GM12878 (cell line): ENCODE data around the gene ITIH6. TPM values are rescaled to one million over a fixed set of nuclear protein-coding genes. Genes with fewer than 3 reads are reported as not detected.

ENCODE experiments used
- ATAC-seq: fragments of 200-7000 bp; cut with Tn5 transposase; 3 replicates; pipeline ENCODE4 v1.9.1; 2020; ENCODE audit warnings: mild to moderate bottlenecking, moderate library complexity
- BruUV-seq: library from RNA; stranded (reverse); fragments of 400-500 nt; replicated peaks from 2 replicates; lab custom pipeline; 2021; lab: Mats Ljungman, UMichigan
- CTCF ChIA-PET: fragments of 300-600 bp; sonication (Branson Sonifier 250); formaldehyde crosslinking; extraction: SDS; loops from one replicate; lab custom pipeline; 2021; ENCODE audit warnings: inconsistent platforms; lab: Yijun Ruan, JAX
- POLR2A ChIA-PET: fragments of 350-600 bp; formaldehyde crosslinking; extraction: SDS; loops from one replicate; lab custom pipeline; 2021; ENCODE audit warnings: inconsistent platforms; lab: Charles Lee
- RAD21 ChIA-PET: fragments of 300-600 bp; sonication (Branson Sonifier 250); formaldehyde crosslinking; loops from one replicate; lab custom pipeline; 2023; ENCODE audit warnings: antibody characterized with exemption; ENCODE audit not compliant: unreplicated experiment; lab: Charles Lee
- SMC1A ChIA-PET: fragments of 300-600 bp; sonication (Branson Sonifier 250); formaldehyde crosslinking; loops from one replicate; lab custom pipeline; 2023; ENCODE audit not compliant: unreplicated experiment, uncharacterized antibody; lab: Charles Lee
- DNase-seq: peaks from one replicate; pipeline ENCODE4 v3.0.0-alpha.2; 2011; ENCODE audit warnings: low read depth, low spot score
- FAIRE-seq: peaks from 3 replicates; lab custom pipeline; 2011; peaks lifted over from hg19 to GRCh38; lab: Jason Lieb, UNC
- H2AFZ ChIP-seq: 2 replicates; pipeline ENCODE4 v1.6.0; 2011; ENCODE audit warnings: low read depth, low read length, control low read depth; ENCODE audit not compliant: control insufficient read depth
- H3K27ac ChIP-seq: 2 replicates; pipeline ENCODE4 v1.5.1; 2011; ENCODE audit warnings: control low read depth; ENCODE audit not compliant: control insufficient read depth, insufficient read depth
- H3K27me3 ChIP-seq, 2 experiments: replicated peaks in 1 of 2; 2 replicates each; pipeline versions ENCODE4 v1.6.0 to v1.6.1; 2011; ENCODE audit warnings: low read length in 1 of 2; ENCODE audit not compliant: control insufficient read depth in 2 of 2, insufficient read depth in 2 of 2
- H3K36me3 ChIP-seq, 2 experiments: 2 replicates each; pipeline ENCODE4 v1.5.1; 2011; ENCODE audit warnings: low read length in 1 of 2; ENCODE audit not compliant: control insufficient read depth in 2 of 2, insufficient read depth in 2 of 2
- H3K4me1 ChIP-seq: 2 replicates; pipeline ENCODE4 v1.6.1; 2011; ENCODE audit warnings: mild to moderate bottlenecking, low read length, moderate library complexity, mixed read lengths; ENCODE audit not compliant: control insufficient read depth, insufficient read depth
- H3K4me2 ChIP-seq: 2 replicates; pipeline ENCODE4 v1.6.0; 2011; ENCODE audit warnings: control low read depth; ENCODE audit not compliant: control insufficient read depth, insufficient read depth
- H3K4me3 ChIP-seq: fragments of 200-600 bp; sonication (generic); 2 replicates; pipeline ENCODE4 v1.5.1; 2016
- H3K79me2 ChIP-seq: 2 replicates; pipeline ENCODE4 v1.6.0; 2011; ENCODE audit warnings: low read length; ENCODE audit not compliant: control insufficient read depth, insufficient read depth
- H3K9ac ChIP-seq: 2 replicates; pipeline ENCODE4 v1.8.0; 2011; ENCODE audit warnings: low read length, control low read depth, mixed read lengths; ENCODE audit not compliant: control insufficient read depth, insufficient read depth
- H3K9me3 ChIP-seq: replicated peaks from 3 replicates; pipeline ENCODE4 v1.5.1; 2011; ENCODE audit warnings: mild to moderate bottlenecking, low read length; ENCODE audit not compliant: control insufficient read depth, insufficient read depth
- H4K20me1 ChIP-seq: 2 replicates; pipeline ENCODE4 v1.6.0; 2011; ENCODE audit not compliant: control insufficient read depth, insufficient read depth
- BMI1 ChIP-seq: fragments of 450-650 bp; IDR thresholded peaks from 2 replicates; pipeline ENCODE4 v1.6.1; 2016; ENCODE audit warnings: mild to moderate bottlenecking, moderate library complexity, borderline replicate concordance
- DPF2 ChIP-seq: fragments of 450-650 bp; IDR thresholded peaks from 2 replicates; pipeline ENCODE4 v1.6.1; 2017; ENCODE audit warnings: mild to moderate bottlenecking
- FOS ChIP-seq: IDR thresholded peaks from 3 replicates; pipeline ENCODE4 v1.6.1; 2011; ENCODE audit warnings: borderline replicate concordance; ENCODE audit not compliant: insufficient read length; ENCODE audit errors: extremely low read depth
- NFYA ChIP-seq: IDR thresholded peaks from 2 replicates; pipeline ENCODE4 v1.6.1; 2011; ENCODE audit warnings: low read depth, mild to moderate bottlenecking, low read length, improper control_type of control experiment, borderline replicate concordance
- TAF1 ChIP-seq: IDR thresholded peaks from 2 replicates; pipeline ENCODE4 v1.6.1; 2011; ENCODE audit warnings: mild to moderate bottlenecking, low read depth, low read length, borderline replicate concordance
- ZBED1 ChIP-seq: IDR thresholded peaks from 2 replicates; pipeline ENCODE4 v1.6.1; 2016; ENCODE audit warnings: borderline replicate concordance
- WGBS: methylation state at CpG from one replicate; pipeline ENCODE4 v1.1.6; 2016; ENCODE audit warnings: low lambda C conversion rate; ENCODE audit not compliant: insufficient replicate concordance, insufficient coverage; ENCODE audit errors: missing lambda C conversion rate; 5-methylcytosine and 5-hydroxymethylcytosine counted together
- in situ Hi-C: fragments of 300-500 bp; cut with MboI; formaldehyde crosslinking; loops from 9 replicates; pipeline ENCODE4 v1.14.3; 2018; ENCODE audit warnings: mixed read lengths
- intact Hi-C: fragments of 100-400 bp; cut with micrococcal nuclease; formaldehyde crosslinking; loops from one replicate; pipeline ENCODE4 v1.14.2; 2022; ENCODE audit not compliant: unreplicated experiment
- polyA plus RNA-seq, 11 experiments: library from polyadenylated mRNA; depleted of rRNA in 4 of 11; unstranded in 6 of 11; stranded (reverse) in 5 of 11; fragments of >200 nt; fragmentation: Nextera tagmentation in 4 of 11; fragmentation: Illumina TruSeq in 1 of 11; extraction: Ambion mirVana in 4 of 11; extraction: Trizol in 1 of 11; gene quantifications; 1 replicate in 1 of 11; 2 replicates in 10 of 11; pipeline versions ENCODE4 v1.2.1 to v1.2.3, GENCODE V29; 2011 to 2016; ENCODE audit warnings: inconsistent platforms in 2 of 11, missing spikeins in 2 of 11, low read depth in 1 of 11
- total RNA-seq, 4 experiments: library from RNA; depleted of rRNA in 3 of 4; stranded (reverse); fragments of >200 nt in 3 of 4; fragmentation: Illumina TruSeq in 1 of 4; extraction: Trizol in 1 of 4; gene quantifications; 2 replicates each; pipeline versions ENCODE4 v1.2.1 to v1.2.3, GENCODE V29; 2013 to 2021
- TF ChIP-seq, protein P1 (sequence below): fragments of 150-350 bp; IDR thresholded peaks from 2 replicates; pipeline ENCODE4 v1.6.1; 2014; ENCODE audit warnings: mild to moderate bottlenecking, low read depth, low read length
- TF ChIP-seq, protein P2 (sequence below): IDR thresholded peaks from 2 replicates; pipeline ENCODE4 v1.6.1; 2011; ENCODE audit warnings: low read depth, mild to moderate bottlenecking, low read length, moderate library complexity, borderline replicate concordance; ENCODE audit errors: extremely low read depth

The ITIH6 gene
- total and polyA plus RNA-seq, 10 of the 15 experiments (the other 5 are each of a cell fraction or from before 2014, with no cell fraction given): not detected

DNA sequence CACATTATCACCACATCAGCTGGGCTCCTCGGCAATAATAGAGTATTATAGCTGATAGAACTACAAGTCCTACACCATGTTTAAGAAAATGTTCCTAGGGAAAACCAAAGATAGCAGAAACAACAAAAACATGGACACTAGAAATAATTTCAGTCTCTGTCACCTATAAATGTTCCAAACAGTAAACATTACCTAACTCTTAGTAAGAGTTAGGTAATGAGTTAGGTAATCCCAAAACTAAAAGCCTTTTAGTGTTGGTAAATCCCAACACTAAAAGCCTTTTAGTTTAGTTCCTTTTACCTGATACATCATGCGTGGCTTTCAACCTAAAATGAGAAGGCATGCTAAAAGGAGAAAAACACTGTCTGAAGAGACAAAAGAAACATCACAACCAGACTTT is 45.0 kb upstream of the ITIH6 start:
- FAIRE-seq (no peak), DNase-seq (no peak), ATAC-seq (no peak)
- RAD21 ChIA-PET: no interaction called here
- Histone ChIP-seq H3K4me2 (no peak overlapping the region), H3K4me1 (no peaks in the 10 kb centered on the region), H2AFZ (no peak overlapping the region), H3K27ac (no peak overlapping the region), H3K4me3 (no peak overlapping the region), H3K27me3 (no peaks in the 10 kb centered on the region), H3K36me3 (no peaks in the 10 kb centered on the region), H3K9ac (no peak overlapping the region), H3K79me2 (no peaks in the 10 kb centered on the region), H3K9me3 (no peaks in the 10 kb centered on the region), H4K20me1 (no peaks in the 10 kb centered on the region)
- intact Hi-C loops: no loop called here
- CTCF ChIA-PET: interaction anchor here (0.6 kb wide), 1 partner anchor 215 kb away, joined by 4 read pairs; no protein-coding TSS in a partner anchor
- WGBS: 10% methylated on average over 2 of the region's 2 CpGs
- BruUV-seq: no TSS peak
- in situ Hi-C loops: no loop called here
- SMC1A ChIA-PET: no interaction called here
- POLR2A ChIA-PET: no interaction called here
- no peak for TF ChIP-seq DPF2
- TF ChIP-seq, protein P1, sequence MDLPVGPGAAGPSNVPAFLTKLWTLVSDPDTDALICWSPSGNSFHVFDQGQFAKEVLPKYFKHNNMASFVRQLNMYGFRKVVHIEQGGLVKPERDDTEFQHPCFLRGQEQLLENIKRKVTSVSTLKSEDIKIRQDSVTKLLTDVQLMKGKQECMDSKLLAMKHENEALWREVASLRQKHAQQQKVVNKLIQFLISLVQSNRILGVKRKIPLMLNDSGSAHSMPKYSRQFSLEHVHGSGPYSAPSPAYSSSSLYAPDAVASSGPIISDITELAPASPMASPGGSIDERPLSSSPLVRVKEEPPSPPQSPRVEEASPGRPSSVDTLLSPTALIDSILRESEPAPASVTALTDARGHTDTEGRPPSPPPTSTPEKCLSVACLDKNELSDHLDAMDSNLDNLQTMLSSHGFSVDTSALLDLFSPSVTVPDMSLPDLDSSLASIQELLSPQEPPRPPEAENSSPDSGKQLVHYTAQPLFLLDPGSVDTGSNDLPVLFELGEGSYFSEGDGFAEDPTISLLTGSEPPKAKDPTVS: no peak
- TF ChIP-seq NFYA: no peak
- TF ChIP-seq, protein P2, sequence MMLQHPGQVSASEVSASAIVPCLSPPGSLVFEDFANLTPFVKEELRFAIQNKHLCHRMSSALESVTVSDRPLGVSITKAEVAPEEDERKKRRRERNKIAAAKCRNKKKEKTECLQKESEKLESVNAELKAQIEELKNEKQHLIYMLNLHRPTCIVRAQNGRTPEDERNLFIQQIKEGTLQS: no peak
- no peak for TF ChIP-seq FOS
- TF ChIP-seq ZBED1: no peak
- TF ChIP-seq BMI1: no peak
- TF ChIP-seq TAF1: no peak
